Tibial artery (tissue), 4 donors: Measurements from ENCODE around the gene TOR2A.
"Not testable (repeated sequence)": the region's sequence is repeated elsewhere in the genome, so short reads cannot be mapped to it uniquely, and the experiment has no call there.

Source experiments
- DNase-seq, 2 donors: peaks; one replicate each; pipeline ENCODE4 v3.0.0-alpha.2; 2019
- H3K27ac ChIP-seq, 2 donors: fragments of 200-600 bp; sonication (generic) in 1 of 2; 1 replicate in 1 of 2; 2 replicates in 1 of 2; pipeline ENCODE4 v1.5.1; 2018 to 2019; ENCODE audit warnings: mild to moderate bottlenecking in 1 of 2
- H3K27me3 ChIP-seq, 2 donors: fragments of 200-600 bp; sonication (generic) in 1 of 2; one replicate each; pipeline versions ENCODE4 v1.5.1 to v1.6.0; 2016 to 2019
- H3K36me3 ChIP-seq, 3 donors: fragments of 200-600 bp; sonication (generic) in 2 of 3; one replicate each; pipeline ENCODE4 v1.5.1; 2016 to 2019; ENCODE audit warnings: mild to moderate bottlenecking in 2 of 3
- H3K4me1 ChIP-seq, 4 donors: fragments of 200-600 bp; sonication (generic) in 2 of 4; 1 replicate in 3 of 4; 2 replicates in 1 of 4; pipeline ENCODE4 v1.5.1; 2016 to 2019
- H3K4me3 ChIP-seq, 2 donors: fragments of 200-600 bp; sonication (generic) in 1 of 2; 1 replicate in 1 of 2; 2 replicates in 1 of 2; pipeline ENCODE4 v1.5.1; 2018 to 2019; ENCODE audit warnings: mild to moderate bottlenecking in 2 of 2
- H3K9me3 ChIP-seq, 3 donors: fragments of 200-600 bp; sonication (generic) in 1 of 3; one replicate each; pipeline ENCODE4 v1.5.1; 2016 to 2019
- intact Hi-C: fragments of 100-400 bp; cut with DNase I; formaldehyde crosslinking; loops from one replicate; pipeline ENCODE4 v1.15.0; 2023; ENCODE audit warnings: low total_unique reads
- TF ChIP-seq, protein P1 (sequence below), 2 experiments: fragments of 200-600 bp in 1 of 2; fragments of 450-650 bp in 1 of 2; IDR thresholded peaks; one replicate each; pipeline ENCODE4 v1.5.1; 2017 to 2019; ENCODE audit warnings: antibody characterized with exemption in 2 of 2, mild to moderate bottlenecking in 1 of 2, moderate library complexity in 1 of 2

TOR2A gene

DNA sequence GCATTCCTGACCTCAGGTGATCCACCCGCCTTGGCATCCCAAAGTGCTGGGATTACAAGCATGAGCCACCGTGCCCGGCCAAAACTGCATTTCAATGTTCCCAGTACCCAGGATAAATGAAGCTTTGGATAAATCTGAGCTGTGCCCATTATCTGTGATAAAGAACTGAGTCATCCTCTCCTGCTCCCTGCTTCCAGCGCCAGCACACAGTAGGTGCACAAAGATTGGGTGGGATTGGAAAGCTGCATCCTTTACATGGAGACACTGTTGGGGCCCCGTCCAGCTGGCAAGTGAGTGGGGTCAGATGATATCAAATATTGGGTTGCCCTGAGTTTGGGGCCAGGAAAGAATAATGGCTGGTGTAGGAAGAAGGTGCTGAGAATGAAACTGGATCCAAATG, 26.0 kb upstream of the TOR2A start:
- no peak for DNase-seq

DNA sequence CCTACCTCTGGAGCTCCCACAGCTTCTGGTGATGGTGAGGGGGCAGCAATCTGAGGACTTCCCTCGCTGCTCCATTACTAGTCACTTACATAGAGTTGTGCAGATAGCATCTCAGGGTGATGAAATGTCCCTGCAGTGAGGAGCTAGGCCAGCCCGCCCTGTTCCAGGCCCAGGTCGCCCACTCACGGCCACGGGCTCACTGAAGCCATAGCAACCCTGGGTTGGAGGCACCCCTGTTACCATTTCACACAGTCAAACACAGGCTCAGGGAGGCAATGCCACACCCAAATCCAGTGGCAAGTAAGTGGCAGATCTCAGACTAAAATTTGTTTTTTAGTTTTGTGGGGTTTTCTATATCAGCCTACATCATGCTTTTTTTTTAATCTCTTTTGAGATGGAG, 23.7 kb upstream of the TOR2A start:
- intact Hi-C loops = no loop called here
- H3K27me3 ChIP-seq = peaks cover 0 to 49% of the 10 kb centered on the region in 2 donors
- H3K9me3 ChIP-seq = no peaks in the 10 kb centered on the region
- H3K4me3 ChIP-seq = no peak overlapping the region
- peaks cover 0 to 15% (median 9%) of the 10 kb centered on the region in 4 donors for H3K4me1 ChIP-seq
- H3K27ac ChIP-seq = no peak overlapping the region
- TF ChIP-seq, protein P1, sequence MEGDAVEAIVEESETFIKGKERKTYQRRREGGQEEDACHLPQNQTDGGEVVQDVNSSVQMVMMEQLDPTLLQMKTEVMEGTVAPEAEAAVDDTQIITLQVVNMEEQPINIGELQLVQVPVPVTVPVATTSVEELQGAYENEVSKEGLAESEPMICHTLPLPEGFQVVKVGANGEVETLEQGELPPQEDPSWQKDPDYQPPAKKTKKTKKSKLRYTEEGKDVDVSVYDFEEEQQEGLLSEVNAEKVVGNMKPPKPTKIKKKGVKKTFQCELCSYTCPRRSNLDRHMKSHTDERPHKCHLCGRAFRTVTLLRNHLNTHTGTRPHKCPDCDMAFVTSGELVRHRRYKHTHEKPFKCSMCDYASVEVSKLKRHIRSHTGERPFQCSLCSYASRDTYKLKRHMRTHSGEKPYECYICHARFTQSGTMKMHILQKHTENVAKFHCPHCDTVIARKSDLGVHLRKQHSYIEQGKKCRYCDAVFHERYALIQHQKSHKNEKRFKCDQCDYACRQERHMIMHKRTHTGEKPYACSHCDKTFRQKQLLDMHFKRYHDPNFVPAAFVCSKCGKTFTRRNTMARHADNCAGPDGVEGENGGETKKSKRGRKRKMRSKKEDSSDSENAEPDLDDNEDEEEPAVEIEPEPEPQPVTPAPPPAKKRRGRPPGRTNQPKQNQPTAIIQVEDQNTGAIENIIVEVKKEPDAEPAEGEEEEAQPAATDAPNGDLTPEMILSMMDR (IDR thresholded peaks at IDR 0.05) = no peak
- H3K36me3 ChIP-seq = no peaks in the 10 kb centered on the region
- no peak for DNase-seq

More for the DNA sequence above, 26.0 kb upstream of the TOR2A start:
- no peaks in the 10 kb centered on the region for H3K36me3 ChIP-seq
- intact Hi-C loops = no loop called here
- H3K27ac ChIP-seq = no peak overlapping the region
- H3K9me3 ChIP-seq = no peaks in the 10 kb centered on the region
- TF ChIP-seq, protein P1 (IDR thresholded peaks at IDR 0.05) = no peak
- no peaks in the 10 kb centered on the region for H3K4me1 ChIP-seq
- peaks cover 0 to 49% of the 10 kb centered on the region in 2 donors for H3K27me3 ChIP-seq
- H3K4me3 ChIP-seq = no peak overlapping the region

DNA sequence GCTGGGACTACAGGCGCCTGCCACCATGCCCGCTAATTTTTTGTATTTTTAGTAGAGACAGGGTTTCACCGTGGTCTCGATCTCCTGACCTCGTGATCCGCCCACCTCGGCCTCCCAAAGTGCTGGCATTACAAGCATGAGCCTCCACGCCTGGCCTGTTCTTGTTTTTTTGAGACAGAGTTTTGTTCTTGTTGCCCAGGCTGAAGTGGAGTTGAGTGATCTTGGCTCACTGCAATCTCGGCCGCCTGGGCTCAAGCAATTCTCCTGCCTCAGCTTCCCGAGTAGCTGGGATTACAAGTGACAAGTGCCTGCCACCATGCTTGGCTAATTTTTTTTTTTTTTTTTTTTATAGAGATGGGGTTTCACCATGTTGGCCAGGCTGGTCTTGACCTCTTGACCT, 21.7 kb upstream of the TOR2A start:
- H3K27ac ChIP-seq, DNase-seq, intact Hi-C loops, H3K4me3 ChIP-seq, H3K9me3 ChIP-seq, H3K36me3 ChIP-seq: not testable (repeated sequence)
- Histone ChIP-seq H3K4me1 (peaks cover 0 to 15% (median 9%) of the 10 kb centered on the region in 4 donors), H3K27me3 (peaks cover 0 to 65% of the 10 kb centered on the region in 2 donors)

GRCh38 chr9:127756233-127756632, 21.1 kb upstream of the TOR2A start:
- no peaks in the 10 kb centered on the region for H3K36me3 ChIP-seq
- peaks cover 0 to 15% (median 9%) of the 10 kb centered on the region in 4 donors for H3K4me1 ChIP-seq
- TF ChIP-seq, protein P1 (IDR thresholded peaks at IDR 0.05) = no peak
- H3K27ac ChIP-seq = no peak overlapping the region
- DNase-seq = no peak
- peaks cover 0 to 66% of the 10 kb centered on the region in 2 donors for H3K27me3 ChIP-seq
- intact Hi-C loops = no loop called here
- H3K9me3 ChIP-seq = no peaks in the 10 kb centered on the region
- no peak overlapping the region for H3K4me3 ChIP-seq

GRCh38 chr9:127755061-127756060, 20.3 kb upstream of the TOR2A start:
- TF ChIP-seq, protein P1 (IDR thresholded peaks at IDR 0.05) = no peak
- H3K27me3 ChIP-seq = peaks cover 0 to 63% of the 10 kb centered on the region in 2 donors
- no peak overlapping the region for H3K27ac ChIP-seq
- intact Hi-C loops = no loop called here
- no peak for DNase-seq
- no peaks in the 10 kb centered on the region for H3K36me3 ChIP-seq
- peaks cover 0 to 15% (median 9%) of the 10 kb centered on the region in 4 donors for H3K4me1 ChIP-seq
- no peak overlapping the region for H3K4me3 ChIP-seq
- H3K9me3 ChIP-seq = no peaks in the 10 kb centered on the region
